ENCODE results near the gene GALM.
"Not testable (repeated sequence)": the region's sequence is repeated elsewhere in the genome, so short reads cannot be mapped to it uniquely, and the experiment has no call there.

Gene GALM

GRCh38 chr2:38682008-38682575 is 16.2 kb downstream of the GALM start:
- DNase-seq (ENCODE audit: low spot score), result no peak

- DNase-seq (ENCODE audit: low spot score), result not testable (repeated sequence)
Measured at GRCh38 chr2:38682620-38683019, 16.7 kb downstream of the GALM start.

DNA sequence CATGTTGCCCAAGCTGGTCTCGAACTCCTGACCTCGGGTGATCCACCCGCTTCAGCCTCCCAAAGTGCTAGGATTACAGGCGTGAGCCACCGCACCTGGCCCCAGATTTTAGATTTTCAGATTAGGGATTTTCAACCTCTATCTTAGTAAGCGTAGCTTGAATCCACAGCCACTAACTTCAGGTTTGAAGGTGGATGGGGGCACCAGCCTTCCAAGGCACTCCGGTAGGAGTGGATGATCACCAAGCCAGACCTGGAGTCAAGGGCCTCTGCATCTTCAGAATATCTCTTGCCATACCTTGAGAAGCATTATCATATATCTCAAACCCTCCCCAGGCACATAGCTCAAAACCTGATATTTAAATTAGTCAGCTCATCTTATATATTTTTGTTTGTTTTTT is 17.9 kb downstream of the GALM start:
- DNase-seq (ENCODE audit: low spot score), result no peak

GRCh38 chr2:38685116-38685735 is 19.3 kb downstream of the GALM start:
- no peak for DNase-seq (ENCODE audit: low spot score)

- DNase-seq (ENCODE audit: low spot score), result peak; percentile 95
Measured at GRCh38 chr2:38690499-38691420, 24.8 kb downstream of the GALM start.

DNA sequence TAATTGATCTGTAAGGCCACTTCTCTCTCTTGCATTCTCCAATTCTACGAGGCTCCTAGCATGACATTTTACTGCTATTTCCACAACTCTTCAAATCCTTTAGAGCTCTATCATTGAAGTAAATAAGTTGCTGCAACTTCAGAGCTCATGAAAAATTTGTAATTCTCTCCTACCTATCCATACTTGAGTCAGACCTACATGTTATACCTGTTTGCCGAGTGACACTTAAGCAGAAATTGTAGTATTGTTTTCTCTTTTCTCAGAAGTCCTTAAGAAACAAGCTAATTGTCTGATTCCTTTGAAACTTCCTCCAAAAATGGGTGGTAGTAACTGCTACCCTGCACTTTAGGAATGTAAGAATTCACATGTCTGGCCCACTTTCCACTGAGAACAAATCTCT is 26.1 kb downstream of the GALM start:
- no peak for DNase-seq (ENCODE audit: low spot score)

- DNase-seq (ENCODE audit: low spot score), result no peak
Measured at GRCh38 chr2:38692636-38693318, 26.9 kb downstream of the GALM start.

DNA sequence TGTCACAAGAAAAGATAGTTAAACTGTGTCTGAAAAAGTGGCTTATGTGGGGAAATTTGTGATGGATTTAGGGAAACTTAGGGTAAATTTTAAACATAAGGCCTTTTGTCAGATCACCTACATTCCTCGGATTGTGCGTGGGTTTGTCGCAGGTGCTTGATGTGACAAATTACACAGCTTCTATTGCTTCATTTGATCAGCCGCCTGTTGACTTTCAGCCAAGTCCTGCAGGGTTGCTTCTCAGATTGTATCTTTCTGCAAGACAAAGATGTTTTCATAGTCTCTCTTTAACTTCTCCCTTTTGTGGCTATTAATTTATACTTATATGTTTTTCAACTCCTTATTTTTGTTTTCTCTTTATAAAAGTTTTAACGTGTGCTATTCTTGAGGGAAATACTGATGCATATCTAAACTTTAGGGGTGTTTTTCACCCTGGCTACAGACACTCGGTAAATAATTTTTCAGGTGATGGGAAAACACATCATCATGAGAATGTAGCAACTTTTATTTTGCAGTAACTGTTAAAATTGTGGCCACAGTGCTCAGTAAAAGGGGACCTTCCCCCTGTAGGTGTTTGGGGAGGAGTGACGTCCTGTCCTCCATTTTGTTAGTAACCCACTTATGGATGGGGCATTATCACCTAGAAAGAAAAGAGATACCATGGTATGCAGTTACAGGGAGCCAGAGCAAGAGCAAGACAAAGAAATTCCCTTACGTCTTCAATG is 31.4 kb downstream of the GALM start:
- no peak for DNase-seq (ENCODE audit: low spot score)

- no peak for DNase-seq (ENCODE audit: low spot score)
Measured at GRCh38 chr2:38698467-38699003, 32.6 kb downstream of the GALM start.

DNA sequence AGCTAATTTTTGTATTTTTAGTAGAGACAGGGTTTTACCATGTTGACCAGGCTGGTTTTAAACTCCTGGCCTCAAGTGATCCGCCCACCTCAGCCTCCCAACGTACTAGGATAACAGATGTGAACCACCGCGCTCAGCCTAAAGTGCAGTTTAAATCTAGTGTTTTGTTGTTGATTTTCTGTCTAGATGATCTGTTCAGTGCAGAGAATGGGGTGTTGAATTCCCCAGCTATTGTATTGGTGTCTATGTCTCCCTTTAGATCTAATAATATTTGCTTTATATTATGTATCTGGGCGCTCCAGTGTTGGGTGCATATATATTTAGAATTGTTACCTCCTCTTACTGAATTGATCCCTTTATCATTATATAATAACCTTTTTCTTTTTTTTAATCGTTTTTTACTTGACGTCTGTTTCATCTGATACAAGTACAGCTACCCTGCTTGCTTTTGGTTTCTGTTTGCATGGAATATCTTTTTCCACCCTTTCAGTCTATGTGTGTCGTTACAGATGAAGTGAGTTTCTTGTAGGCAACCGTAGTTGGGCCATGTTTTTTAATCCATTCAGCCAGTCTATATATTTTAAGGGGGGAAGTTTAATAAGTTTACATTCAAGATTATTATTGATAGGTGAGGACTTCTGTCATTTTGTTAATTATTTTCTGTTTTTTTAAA is 34.3 kb downstream of the GALM start:
- no peak for DNase-seq (ENCODE audit: low spot score)

DNA sequence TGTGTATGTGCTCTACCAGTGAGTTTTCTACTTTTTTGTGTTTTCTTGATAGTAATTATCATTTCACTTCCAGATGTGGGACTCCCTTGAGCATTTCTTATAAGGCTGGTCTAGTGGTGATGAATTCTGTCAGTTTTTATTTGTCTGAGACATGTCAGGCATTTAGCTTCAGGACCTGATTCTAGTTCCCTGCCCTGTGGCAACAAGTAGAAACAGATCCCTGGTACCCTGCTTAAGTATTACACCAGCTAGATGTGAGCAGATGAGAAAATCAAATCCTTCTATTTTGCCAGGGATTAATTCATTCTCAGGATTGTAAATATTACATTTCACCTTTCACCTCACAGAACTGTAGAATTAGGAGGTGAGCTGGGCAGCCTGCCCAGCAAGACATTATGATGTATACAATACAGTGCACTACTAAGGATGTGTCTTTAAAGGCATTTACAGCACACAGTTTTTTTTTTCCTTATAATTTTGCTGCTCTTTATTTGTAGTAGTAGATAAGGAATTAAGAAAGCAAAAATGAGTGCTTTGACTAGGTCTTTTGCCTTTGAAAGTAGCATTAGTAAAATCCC is 35.1 kb downstream of the GALM start:
- no peak for DNase-seq (ENCODE audit: low spot score)

DNA sequence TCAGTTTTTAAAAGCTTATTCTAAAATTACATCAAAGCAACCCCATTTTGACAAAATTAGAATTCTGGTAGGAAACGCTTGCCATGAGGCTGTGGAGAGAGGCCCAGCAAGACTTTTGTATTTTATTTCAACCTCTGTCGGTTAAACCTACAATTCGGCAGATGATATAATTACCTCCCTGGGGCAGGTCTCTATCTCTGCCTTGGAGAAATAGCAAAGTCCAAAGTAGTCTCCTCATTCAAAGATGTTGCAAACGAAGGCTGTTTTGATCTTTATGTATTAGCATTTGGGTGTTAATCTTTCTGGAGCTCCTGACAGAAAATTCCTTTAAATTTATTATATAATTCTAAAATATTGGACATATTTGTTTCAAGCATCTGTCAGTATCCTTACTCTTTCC is 35.6 kb downstream of the GALM start:
- no peak for DNase-seq (ENCODE audit: low spot score)

GRCh38 chr2:38702413-38702812 is 36.5 kb downstream of the GALM start:
- no peak for DNase-seq (ENCODE audit: low spot score)

DNA sequence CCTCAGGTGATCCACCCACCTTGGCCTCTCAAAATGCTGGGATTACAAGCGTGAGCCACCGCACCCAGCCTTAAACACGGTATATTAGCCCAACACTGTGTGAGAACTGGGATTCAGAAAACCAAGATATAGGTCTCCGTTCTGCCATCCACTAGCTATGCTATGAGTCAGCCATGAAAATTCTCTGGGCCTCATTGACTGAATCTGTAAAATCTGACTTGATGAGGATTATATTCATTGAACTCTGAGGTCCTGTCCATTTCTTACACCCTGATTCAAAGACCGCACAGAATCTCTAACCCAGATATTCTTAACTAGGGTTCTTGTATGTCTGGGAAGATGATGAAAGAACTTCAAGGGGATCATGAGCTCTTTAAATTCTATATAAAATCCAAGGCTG is 37.4 kb downstream of the GALM start:
- not testable (repeated sequence) for DNase-seq (ENCODE audit: low spot score)

- DNase-seq (ENCODE audit: low spot score), result no peak
Measured at GRCh38 chr2:38704664-38705063, 38.8 kb downstream of the GALM start.

- DNase-seq (ENCODE audit: low spot score), result no peak
Measured at GRCh38 chr2:38706846-38707345, 41.0 kb downstream of the GALM start.

DNA sequence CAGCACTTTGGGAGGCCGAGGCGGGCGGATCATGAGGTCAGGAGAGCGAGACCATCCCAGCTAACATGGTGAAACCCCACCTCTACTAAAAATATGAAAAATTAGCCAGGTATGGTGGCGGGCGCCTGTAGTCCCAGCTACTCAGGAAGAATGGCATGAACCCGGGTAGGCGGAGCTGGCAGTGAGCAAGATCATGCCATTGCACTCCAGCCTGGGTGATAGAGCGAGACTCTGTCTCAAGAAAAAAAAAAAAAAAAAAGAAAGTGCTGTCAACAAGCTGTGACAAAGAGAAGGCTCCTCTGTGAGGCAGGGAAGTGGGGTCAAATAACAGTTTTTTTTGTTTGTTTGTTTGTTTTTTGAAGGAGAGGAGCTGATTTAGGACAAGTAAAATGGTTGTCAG is 42.6 kb downstream of the GALM start:
- not testable (repeated sequence) for DNase-seq (ENCODE audit: low spot score)

DNA sequence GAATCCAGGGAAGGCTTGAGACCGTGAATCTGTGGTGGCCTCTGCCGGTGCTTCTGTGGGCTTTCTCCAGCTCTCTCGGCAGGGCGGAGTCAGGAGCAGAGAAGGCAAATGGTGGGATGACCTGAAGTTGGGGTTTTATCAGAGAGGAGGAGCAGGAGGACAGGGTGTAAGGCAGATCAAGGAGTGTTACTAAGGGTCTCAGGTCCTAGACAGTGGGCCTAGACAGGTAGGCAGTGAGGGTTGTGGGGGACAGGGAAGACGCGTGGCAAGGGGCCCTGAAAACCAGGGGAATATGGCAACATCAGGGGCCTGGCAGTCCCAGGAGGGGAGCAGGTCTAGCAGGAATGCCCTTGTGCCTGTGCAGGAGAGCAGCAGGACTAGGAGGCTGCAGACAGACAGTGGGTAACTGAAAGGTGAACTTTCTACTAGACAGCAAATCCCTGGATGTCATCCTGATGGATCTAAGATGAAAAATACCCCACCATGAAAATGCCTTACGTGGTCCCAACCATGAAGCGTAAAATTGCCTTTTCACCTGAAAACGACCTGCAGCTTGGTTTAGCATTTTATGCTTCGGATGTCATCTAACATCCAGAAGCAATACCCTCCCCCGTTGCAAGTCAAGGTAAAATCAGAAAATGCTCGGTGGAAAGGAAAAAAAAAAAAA is 43.1 kb downstream of the GALM start:
- DNase-seq (ENCODE audit: low spot score), result no peak

GRCh38 chr2:38709567-38710194 is 43.8 kb downstream of the GALM start:
- no peak for DNase-seq (ENCODE audit: low spot score)
